A549 (cell line): Measurements from ENCODE around the gene PVALEF. TPM values are rescaled to one million over a fixed set of nuclear protein-coding genes. Genes with fewer than 3 reads are reported as not detected.

Experiments
- ATAC-seq, 2 experiments: fragments of 200-7000 bp in 1 of 2; fragments of >200 bp in 1 of 2; cut with Nextera tagmentation in 1 of 2; cut with Tn5 transposase in 1 of 2; 3 replicates each; pipeline versions ENCODE4 v1.8.0 to v1.9.1; 2018 to 2020; ENCODE audit warnings: mild to moderate bottlenecking in 1 of 2, moderate library complexity in 1 of 2
- CTCF ChIA-PET: fragments of 300-600 bp; sonication (Branson Sonifier 250); formaldehyde crosslinking; extraction: SDS; loops from one replicate; lab custom pipeline; 2021; ENCODE audit warnings: antibody characterized with exemption, inconsistent platforms; lab: Yijun Ruan, JAX
- POLR2A ChIA-PET: fragments of 350-600 bp; formaldehyde crosslinking; extraction: SDS; loops from one replicate; lab custom pipeline; 2021; ENCODE audit warnings: antibody characterized with exemption, inconsistent platforms; lab: Yijun Ruan, JAX
- DNase-seq, 2 experiments: peaks; one replicate each; pipeline versions ENCODE4 v3.0.0 to v3.0.0-alpha.2; 2011 to 2016; ENCODE audit warnings: low read depth in 1 of 2, low spot score in 1 of 2
- FAIRE-seq: peaks from 2 replicates; lab custom pipeline; 2011; peaks lifted over from hg19 to GRCh38; lab: Jason Lieb, UNC
- H3K27ac ChIP-seq, 2 experiments: fragments of >200 bp; sonication (Bioruptor Twin); formaldehyde crosslinking; 3 replicates each; pipeline ENCODE4 v1.5.1; 2016 to 2017
- H3K4me1 ChIP-seq: fragments of >200 bp; sonication (Bioruptor Twin); formaldehyde crosslinking; 3 replicates; pipeline ENCODE4 v1.6.1; 2016
- H3K4me2 ChIP-seq: fragments of >200 bp; sonication (Bioruptor Twin); formaldehyde crosslinking; 3 replicates; pipeline ENCODE4 v1.6.1; 2016
- H3K4me3 ChIP-seq: fragments of >200 bp; sonication (Bioruptor Twin); formaldehyde crosslinking; 3 replicates; pipeline ENCODE4 v1.5.1; 2016
- H3K9me3 ChIP-seq: fragments of >200 bp; sonication (Bioruptor Twin); formaldehyde crosslinking; 3 replicates; pipeline ENCODE4 v1.6.1; 2016
- BHLHE40 ChIP-seq: IDR thresholded peaks from 2 replicates; pipeline ENCODE4 v1.6.1; 2012; ENCODE audit warnings: low read depth, low read length, inconsistent platforms
- CEBPB ChIP-seq, 2 experiments: fragments of >200 bp in 1 of 2; sonication (Bioruptor Twin) in 1 of 2; formaldehyde crosslinking in 1 of 2; IDR thresholded peaks; 2 replicates each; pipeline ENCODE4 v1.6.1; 2012 to 2016
- CHD2 ChIP-seq: fragments of 150-350 bp; IDR thresholded peaks from 2 replicates; pipeline ENCODE4 v1.6.1; 2014; ENCODE audit warnings: low read length; ENCODE audit not compliant: partially characterized antibody
- CHD4 ChIP-seq: fragments of 200-600 bp; sonication (generic); IDR thresholded peaks from 2 replicates; pipeline ENCODE4 v1.6.1; 2016; ENCODE audit warnings: antibody characterized with exemption, mild to moderate bottlenecking, borderline replicate concordance
- EHF ChIP-seq: fragments of 250-450 bp; sonication (Bioruptor Pico); IDR thresholded peaks from 2 replicates; pipeline ENCODE4 v1.5.0; 2020; ENCODE audit warnings: mild to moderate bottlenecking
- EHMT2 ChIP-seq: fragments of 200-600 bp; sonication (generic); IDR thresholded peaks from 2 replicates; pipeline ENCODE4 v1.6.1; 2016; ENCODE audit warnings: antibody characterized with exemption, low read depth, mild to moderate bottlenecking, moderate library complexity
- ESRRA ChIP-seq: fragments of 150-350 bp; IDR thresholded peaks from 2 replicates; pipeline ENCODE4 v1.6.1; 2014; ENCODE audit warnings: mild to moderate bottlenecking, low read length, borderline replicate concordance
- GATA3 ChIP-seq: IDR thresholded peaks from 2 replicates; pipeline ENCODE4 v1.6.1; 2012; ENCODE audit warnings: borderline replicate concordance
- HDAC2 ChIP-seq: fragments of 200-600 bp; sonication (generic); IDR thresholded peaks from 2 replicates; pipeline ENCODE4 v1.6.1; 2016
- HOXA7 ChIP-seq: fragments of 250-450 bp; sonication (Bioruptor Pico); IDR thresholded peaks from 2 replicates; pipeline ENCODE4 v1.5.0; 2020; ENCODE audit warnings: mild to moderate bottlenecking, moderate library complexity
- JUN ChIP-seq, 2 experiments: fragments of >200 bp; sonication (Bioruptor Twin); formaldehyde crosslinking; IDR thresholded peaks; 2 replicates in 1 of 2; 3 replicates in 1 of 2; pipeline ENCODE4 v1.6.1; 2016 to 2017
- KDM5A ChIP-seq: fragments of 200-600 bp; sonication (generic); IDR thresholded peaks from 2 replicates; pipeline ENCODE4 v1.6.1; 2016; ENCODE audit warnings: antibody characterized with exemption, mild to moderate bottlenecking
- MAFK ChIP-seq: fragments of 450-650 bp; IDR thresholded peaks from 2 replicates; pipeline ENCODE4 v1.6.1; 2014; ENCODE audit not compliant: partially characterized antibody
- MAZ ChIP-seq: fragments of 150-350 bp; IDR thresholded peaks from 2 replicates; pipeline ENCODE4 v1.6.1; 2014; ENCODE audit warnings: antibody characterized with exemption, low read depth, low read length, borderline replicate concordance
- POLR2A ChIP-seq: IDR thresholded peaks from 2 replicates; pipeline ENCODE4 v1.6.1; 2012; ENCODE audit warnings: mild to moderate bottlenecking, low read length
- POLR2AphosphoS2 ChIP-seq: conservative IDR thresholded peaks from 2 replicates; pipeline ENCODE4 v1.6.1; 2012; ENCODE audit warnings: low read length, improper control_type of control experiment, inconsistent platforms
- RAD21 ChIP-seq, 2 experiments: fragments of >200 bp in 1 of 2; sonication (Bioruptor Twin) in 1 of 2; formaldehyde crosslinking in 1 of 2; IDR thresholded peaks in 1 of 2; conservative IDR thresholded peaks in 1 of 2; 2 replicates in 1 of 2; 3 replicates in 1 of 2; pipeline ENCODE4 v1.6.1; 2012 to 2018; ENCODE audit warnings: inconsistent platforms in 1 of 2
- RFX5 ChIP-seq: fragments of 450-650 bp; IDR thresholded peaks from 2 replicates; pipeline ENCODE4 v1.7.1; 2014; ENCODE audit warnings: antibody characterized with exemption, mild to moderate bottlenecking, moderate library complexity
- RNF2 ChIP-seq: fragments of 200-600 bp; sonication (generic); IDR thresholded peaks from 2 replicates; pipeline ENCODE4 v1.6.1; 2016; ENCODE audit warnings: low read depth, mild to moderate bottlenecking, antibody characterized with exemption, moderate library complexity, borderline replicate concordance
- SMC3 ChIP-seq: fragments of >200 bp; sonication (Bioruptor Twin); formaldehyde crosslinking; IDR thresholded peaks from 3 replicates; pipeline ENCODE4 v1.6.1; 2018; ENCODE audit warnings: inconsistent platforms
- TP53 ChIP-seq: fragments of 250-450 bp; sonication (Bioruptor Pico); IDR thresholded peaks from 2 replicates; pipeline ENCODE4 v1.5.0; 2021; ENCODE audit warnings: mild to moderate bottlenecking, moderate library complexity
- ZC3H11A ChIP-seq: fragments of 450-650 bp; IDR thresholded peaks from 2 replicates; pipeline ENCODE4 v1.6.1; 2014; ENCODE audit warnings: antibody characterized with exemption, mild to moderate bottlenecking
- ZFP36 ChIP-seq: fragments of 450-650 bp; IDR thresholded peaks from 2 replicates; pipeline ENCODE4 v1.6.1; 2014; ENCODE audit warnings: borderline replicate concordance; ENCODE audit not compliant: partially characterized antibody
- WGBS: methylation state at CpG from one replicate; pipeline ENCODE4 v1.1.6; 2017; ENCODE audit errors: missing lambda C conversion rate; 5-methylcytosine and 5-hydroxymethylcytosine counted together
- polyA plus RNA-seq, 4 experiments: library from polyadenylated mRNA; depleted of rRNA in 3 of 4; stranded (reverse); fragments of >200 nt; fragmentation: RNase III in 1 of 4; extraction: RNeasy Plus Mini Kit Qiagen cat#74134 plus additional on column Dnase treatment in 1 of 4; gene quantifications; 2 replicates in 3 of 4; 3 replicates in 1 of 4; pipeline ENCODE4 v1.2.3, GENCODE V29; 2011 to 2017
- TF ChIP-seq, protein P1 (sequence below): fragments of >200 bp; sonication (Bioruptor Twin); formaldehyde crosslinking; IDR thresholded peaks from 2 replicates; pipeline ENCODE4 v1.6.1; 2016
- TF ChIP-seq, protein P2 (sequence below): IDR thresholded peaks from 2 replicates; pipeline ENCODE4 v1.6.1; 2012; ENCODE audit warnings: low read depth, borderline replicate concordance
- TF ChIP-seq, protein P3 (sequence below): IDR thresholded peaks from 2 replicates; pipeline ENCODE4 v1.6.1; 2012
- TF ChIP-seq, protein P4 (sequence below): fragments of 250-450 bp; sonication (Bioruptor Pico); IDR thresholded peaks from 2 replicates; pipeline ENCODE4 v1.5.0; 2020; ENCODE audit warnings: low read depth, mild to moderate bottlenecking, moderate library complexity

The PVALEF gene
- polyA plus RNA-seq, 2 of the 4 experiments (the other 2 are of a cell fraction), result not detected

DNA sequence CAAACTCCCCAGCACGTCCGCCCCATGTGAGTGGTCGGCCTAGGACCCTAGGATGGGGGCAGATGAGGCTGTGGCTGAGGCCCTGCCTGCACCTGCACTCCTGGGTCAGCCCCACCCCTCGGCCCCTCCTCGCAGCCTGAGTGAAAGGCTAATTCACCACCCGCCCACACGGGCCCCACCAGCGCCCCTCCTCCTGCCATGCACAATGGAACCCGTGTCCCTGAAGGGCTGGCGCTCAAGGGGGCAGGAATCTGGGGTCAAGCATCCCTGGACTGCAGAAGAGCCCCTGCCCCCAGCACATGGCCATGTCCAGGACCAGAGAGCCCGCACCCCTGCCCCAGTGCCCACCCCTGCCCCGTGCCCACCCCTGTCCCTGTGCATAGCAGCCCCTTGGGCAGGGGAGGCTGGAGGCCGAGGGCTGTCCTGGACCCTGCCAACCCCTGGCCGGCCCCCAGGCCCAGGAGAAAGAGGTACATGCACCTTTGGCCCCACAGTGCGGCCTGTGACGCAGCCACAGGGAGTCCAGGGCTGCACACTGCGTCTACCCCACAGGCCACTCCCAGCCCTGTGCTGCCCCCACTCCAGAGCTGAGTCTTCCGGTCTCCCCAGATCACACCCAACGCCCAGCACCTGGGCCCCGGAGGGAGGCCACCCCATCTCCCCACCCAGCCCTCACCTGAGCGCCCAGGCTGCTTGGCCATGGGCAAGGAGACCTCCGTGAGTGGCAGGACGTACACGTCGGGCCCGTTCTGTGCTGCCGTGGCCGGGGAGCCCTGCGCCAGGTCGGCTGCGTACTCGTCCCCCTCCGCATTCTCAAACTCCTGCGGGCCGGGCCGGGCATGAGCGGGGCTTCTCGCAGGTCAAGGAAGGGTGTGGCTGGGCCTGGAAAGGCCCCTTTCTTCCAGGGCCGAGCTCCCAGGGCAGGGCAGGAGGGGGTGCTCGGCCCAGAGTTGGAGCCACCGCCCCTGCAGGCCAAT, 34.6 kb upstream of the PVALEF start:
- CTCF ChIA-PET, result interaction anchor here (0.6 to 5.5 kb wide), 10 partner anchors 9 to 100 kb away, joined by 3 to 51 read pairs (median 6); no protein-coding TSS in a partner anchor
- H3K4me3 ChIP-seq, result no peak overlapping the region
- H3K9me3 ChIP-seq, result no peaks in the 10 kb centered on the region
- no peak overlapping the region for H3K27ac ChIP-seq
- FAIRE-seq (no peak), ATAC-seq (no peak)
- peaks cover 4% of the 10 kb centered on the region for H3K4me1 ChIP-seq
- WGBS, result 78% methylated on average over 32 of the region's 41 CpGs
- TF ChIP-seq EHF (CRISPR knock-in tag) (no peak), MAZ (no peak), KDM5A (no peak), JUN (IDR thresholded peaks at IDR 0.05) (no peak), MAFK (no peak), RFX5 (no peak), CEBPB (IDR thresholded peaks at IDR 0.05) (no peak), TP53 (CRISPR knock-in tag) (no peak), CHD4 (no peak), CHD2 (no peak), ZFP36 (no peak), RAD21 (conservative IDR thresholded peaks at IDR 0.05 in 1 of 2, IDR thresholded peaks at IDR 0.05 in 1 of 2) (no peak), POLR2A (no peak)
- TF ChIP-seq, protein P1, sequence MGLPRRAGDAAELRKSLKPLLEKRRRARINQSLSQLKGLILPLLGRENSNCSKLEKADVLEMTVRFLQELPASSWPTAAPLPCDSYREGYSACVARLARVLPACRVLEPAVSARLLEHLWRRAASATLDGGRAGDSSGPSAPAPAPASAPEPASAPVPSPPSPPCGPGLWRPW, result no peak
- TF ChIP-seq, all 56 proteins: peak for 0
- no peak overlapping the region for H3K4me2 ChIP-seq
- DNase-seq, result no peak
- POLR2A ChIA-PET, result no interaction called here

DNA sequence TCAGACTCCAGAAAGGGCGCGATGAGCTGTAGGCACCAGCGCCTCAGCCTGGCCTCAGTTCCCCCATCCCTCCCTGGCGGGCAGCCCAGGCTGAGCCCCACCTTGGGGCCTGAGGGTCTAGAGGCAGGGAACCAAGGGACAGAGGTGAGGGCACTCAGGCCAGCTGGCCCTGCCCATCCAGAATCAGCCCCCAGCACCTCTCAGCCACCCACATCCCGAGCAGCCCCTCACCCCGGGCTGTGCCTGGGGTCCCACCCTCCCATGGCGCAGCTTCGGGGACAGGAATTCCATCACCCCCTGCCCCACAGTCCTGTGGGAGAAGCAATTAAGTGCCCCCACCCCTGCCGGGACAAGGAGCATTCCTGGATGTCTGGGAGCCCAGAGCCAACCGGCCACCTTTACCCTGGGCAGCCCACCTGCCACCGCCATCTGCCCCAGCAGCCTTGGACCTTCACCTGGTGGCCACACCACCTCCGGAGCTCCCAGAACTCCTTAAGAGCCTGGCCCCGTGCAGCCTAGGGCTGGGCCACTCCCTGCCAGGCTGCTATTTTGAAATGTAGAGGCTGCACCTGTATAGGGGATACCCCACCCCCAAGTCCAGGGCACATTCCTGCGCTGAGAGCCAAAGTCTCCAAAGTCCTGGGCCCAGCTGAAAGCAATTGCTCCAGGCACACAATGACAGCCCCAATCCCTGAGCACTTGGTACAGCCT, 33.7 kb upstream of the PVALEF start:
- Histone ChIP-seq H3K9me3 (no peaks in the 10 kb centered on the region), H3K4me2 (no peak overlapping the region), H3K4me1 (no peaks in the 10 kb centered on the region), H3K27ac (no peak overlapping the region), H3K4me3 (no peak overlapping the region)
- POLR2A ChIA-PET, result no interaction called here
- 79% methylated on average over 14 of the region's 14 CpGs for WGBS
- DNase-seq (no peak), ATAC-seq (no peak), FAIRE-seq (no peak)
- CTCF ChIA-PET, result interaction anchor here (0.6 to 5.5 kb wide), 9 partner anchors 9 to 98 kb away, joined by 3 to 51 read pairs (median 4); no protein-coding TSS in a partner anchor
- no peak for TF ChIP-seq EHF (CRISPR knock-in tag)
- TF ChIP-seq, protein P2, sequence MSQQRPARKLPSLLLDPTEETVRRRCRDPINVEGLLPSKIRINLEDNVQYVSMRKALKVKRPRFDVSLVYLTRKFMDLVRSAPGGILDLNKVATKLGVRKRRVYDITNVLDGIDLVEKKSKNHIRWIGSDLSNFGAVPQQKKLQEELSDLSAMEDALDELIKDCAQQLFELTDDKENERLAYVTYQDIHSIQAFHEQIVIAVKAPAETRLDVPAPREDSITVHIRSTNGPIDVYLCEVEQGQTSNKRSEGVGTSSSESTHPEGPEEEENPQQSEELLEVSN, result no peak
- TF ChIP-seq SMC3, result no peak
- no peak for TF ChIP-seq GATA3
- no peak for TF ChIP-seq MAFK
- TF ChIP-seq EHMT2, result no peak
- TF ChIP-seq HDAC2, result no peak
- no peak for TF ChIP-seq HOXA7 (CRISPR knock-in tag)
- TF ChIP-seq POLR2AphosphoS2, result no peak

DNA sequence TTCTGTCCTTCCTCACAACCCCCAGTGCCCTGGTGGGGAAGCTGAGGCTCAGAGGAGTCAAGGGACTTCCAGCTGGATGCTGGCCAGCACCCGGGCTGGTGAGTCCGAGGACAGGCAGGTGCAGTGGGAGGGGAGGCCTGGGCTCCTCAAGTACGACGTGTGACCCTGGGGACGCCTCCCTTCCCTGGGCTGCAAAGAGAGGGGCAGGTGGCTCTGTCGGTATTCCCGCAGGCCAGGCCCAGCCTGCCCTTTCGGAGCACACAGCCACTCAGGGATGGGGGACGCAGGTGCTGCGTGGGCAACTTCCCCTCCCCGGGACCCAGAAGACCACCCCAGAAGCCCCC, 33.1 kb upstream of the PVALEF start:
- H3K27ac ChIP-seq, result no peak overlapping the region
- ChIA-PET CTCF (interaction anchor here (0.7 to 5.5 kb wide), 7 partner anchors 8 to 98 kb away, joined by 3 to 51 read pairs (median 4); no protein-coding TSS in a partner anchor), POLR2A (no interaction called here)
- H3K4me3 ChIP-seq, result no peak overlapping the region
- H3K4me1 ChIP-seq, result no peaks in the 10 kb centered on the region
- no peak for ATAC-seq
- DNase-seq, result no peak
- H3K4me2 ChIP-seq, result no peak overlapping the region
- TF ChIP-seq RNF2 (no peak), HDAC2 (no peak), JUN (IDR thresholded peaks at IDR 0.05) (no peak), ESRRA (no peak), KDM5A (no peak), BHLHE40 (no peak), ZC3H11A (no peak), RFX5 (no peak), ZFP36 (no peak)
- TF ChIP-seq, protein P1, result no peak
- TF ChIP-seq, protein P3, sequence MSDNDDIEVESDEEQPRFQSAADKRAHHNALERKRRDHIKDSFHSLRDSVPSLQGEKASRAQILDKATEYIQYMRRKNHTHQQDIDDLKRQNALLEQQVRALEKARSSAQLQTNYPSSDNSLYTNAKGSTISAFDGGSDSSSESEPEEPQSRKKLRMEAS, result no peak
- TF ChIP-seq, protein P4, sequence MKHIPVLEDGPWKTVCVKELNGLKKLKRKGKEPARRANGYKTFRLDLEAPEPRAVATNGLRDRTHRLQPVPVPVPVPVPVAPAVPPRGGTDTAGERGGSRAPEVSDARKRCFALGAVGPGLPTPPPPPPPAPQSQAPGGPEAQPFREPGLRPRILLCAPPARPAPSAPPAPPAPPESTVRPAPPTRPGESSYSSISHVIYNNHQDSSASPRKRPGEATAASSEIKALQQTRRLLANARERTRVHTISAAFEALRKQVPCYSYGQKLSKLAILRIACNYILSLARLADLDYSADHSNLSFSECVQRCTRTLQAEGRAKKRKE, result no peak
- 66% methylated on average over 11 of the region's 11 CpGs for WGBS
- no peak for FAIRE-seq
- no peaks in the 10 kb centered on the region for H3K9me3 ChIP-seq
